NT2/D1 (cell line): ENCODE results near the gene FBXL12.

Experiments used
- SUZ12 ChIP-seq: IDR thresholded peaks from 2 replicates; pipeline ENCODE4 v1.6.1; 2011; ENCODE audit not compliant: insufficient read length, insufficient read depth; ENCODE audit errors: extremely low read depth
- YY1 ChIP-seq: IDR thresholded peaks from 2 replicates; pipeline ENCODE4 v1.6.1; 2011; ENCODE audit not compliant: insufficient read length, insufficient read depth

- TF ChIP-seq YY1 (no peak), SUZ12 (no peak)
These were observed 37.7 kb upstream of the FBXL12 start for GRCh38 chr19:9856609-9857008.
